Endothelial cell (in vitro differentiated cells): ENCODE data around the gene SRXN1. TPM values are rescaled to one million over a fixed set of nuclear protein-coding genes. Genes with fewer than 3 reads are reported as not detected.
A peak's percentile ranks its signal among the peaks of the same experiment; 100 is the strongest.

Experiments used
- DNase-seq: peaks from one replicate; pipeline ENCODE4 v3.0.0; 2021; ENCODE audit warnings: low spot score
- H3K27ac Mint-ChIP-seq: one replicate; pipeline ENCODE4 v1.8.0; 2021; ENCODE audit warnings: mixed read lengths, inconsistent platforms; ENCODE audit not compliant: unreplicated experiment
- H3K27me3 Mint-ChIP-seq: one replicate; pipeline ENCODE4 v1.8.0; 2021; ENCODE audit warnings: mild to moderate bottlenecking, moderate library complexity, mixed read lengths, inconsistent platforms; ENCODE audit not compliant: unreplicated experiment
- H3K36me3 Mint-ChIP-seq: one replicate; pipeline ENCODE4 v1.8.0; 2021; ENCODE audit warnings: mild to moderate bottlenecking, low read depth, mixed read lengths, inconsistent platforms; ENCODE audit not compliant: unreplicated experiment
- H3K4me1 Mint-ChIP-seq: one replicate; pipeline ENCODE4 v1.8.0; 2021; ENCODE audit warnings: mild to moderate bottlenecking, mixed read lengths, inconsistent platforms; ENCODE audit not compliant: unreplicated experiment
- H3K4me3 Mint-ChIP-seq: one replicate; pipeline ENCODE4 v1.8.0; 2021; ENCODE audit warnings: mild to moderate bottlenecking, mixed read lengths, inconsistent platforms; ENCODE audit not compliant: unreplicated experiment
- H3K9me3 Mint-ChIP-seq: one replicate; pipeline ENCODE4 v1.8.0; 2021; ENCODE audit warnings: mixed read lengths, inconsistent platforms; ENCODE audit not compliant: unreplicated experiment
- CTCF ChIP-seq: fragments of 200-600 bp; sonication (generic); IDR thresholded peaks from one replicate; pipeline ENCODE4 v1.5.0; 2021; ENCODE audit warnings: antibody characterized with exemption; ENCODE audit not compliant: unreplicated experiment
- total RNA-seq: library from RNA; stranded (reverse); fragmentation: NEBNext Ultra II Directional; extraction: Animal tissue kit (Norgen Biotek cat#: 25700); gene quantifications from one replicate; pipeline ENCODE4 v1.2.1, GENCODE V29; 2021; ENCODE audit not compliant: unreplicated experiment

Gene SRXN1
- total RNA-seq, 1 donor from 2014 or later: 4.1 TPM

DNA sequence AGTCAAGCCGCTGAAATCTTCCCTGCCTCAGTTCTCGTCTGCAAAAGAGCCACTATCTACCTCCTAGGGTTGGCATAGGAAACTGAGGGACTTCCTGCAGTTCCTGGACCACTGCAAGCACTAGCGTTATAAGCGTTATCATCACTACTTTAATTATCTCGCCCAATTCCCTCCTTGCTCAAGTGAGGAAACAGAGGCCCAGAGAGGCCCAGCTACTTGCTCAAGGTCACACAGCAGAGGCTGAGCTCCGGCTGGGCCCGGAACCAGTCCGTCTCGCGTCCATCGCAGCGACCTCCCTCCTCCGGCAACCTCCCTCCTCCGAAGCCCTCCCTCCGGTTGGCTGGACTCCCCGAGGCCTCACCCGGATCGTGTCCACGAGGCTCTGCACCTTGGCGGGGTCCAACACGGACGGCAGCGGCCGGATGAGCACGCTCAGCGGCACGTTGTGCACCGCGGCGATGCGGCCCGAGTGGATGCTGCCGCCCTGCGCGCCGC is 338 bp downstream of the SRXN1 start:
- no peak overlapping the region for H3K27ac Mint-ChIP-seq
- H3K27me3 Mint-ChIP-seq: peaks cover 8% of the 10 kb centered on the region
- no peak for TF ChIP-seq CTCF
- H3K4me3 Mint-ChIP-seq: peak overlapping the region; percentile 51
- no peak for DNase-seq
- peaks cover 15% of the 10 kb centered on the region for H3K36me3 Mint-ChIP-seq
- H3K9me3 Mint-ChIP-seq: no peaks in the 10 kb centered on the region
- H3K4me1 Mint-ChIP-seq: peaks cover 22% of the 10 kb centered on the region

DNA sequence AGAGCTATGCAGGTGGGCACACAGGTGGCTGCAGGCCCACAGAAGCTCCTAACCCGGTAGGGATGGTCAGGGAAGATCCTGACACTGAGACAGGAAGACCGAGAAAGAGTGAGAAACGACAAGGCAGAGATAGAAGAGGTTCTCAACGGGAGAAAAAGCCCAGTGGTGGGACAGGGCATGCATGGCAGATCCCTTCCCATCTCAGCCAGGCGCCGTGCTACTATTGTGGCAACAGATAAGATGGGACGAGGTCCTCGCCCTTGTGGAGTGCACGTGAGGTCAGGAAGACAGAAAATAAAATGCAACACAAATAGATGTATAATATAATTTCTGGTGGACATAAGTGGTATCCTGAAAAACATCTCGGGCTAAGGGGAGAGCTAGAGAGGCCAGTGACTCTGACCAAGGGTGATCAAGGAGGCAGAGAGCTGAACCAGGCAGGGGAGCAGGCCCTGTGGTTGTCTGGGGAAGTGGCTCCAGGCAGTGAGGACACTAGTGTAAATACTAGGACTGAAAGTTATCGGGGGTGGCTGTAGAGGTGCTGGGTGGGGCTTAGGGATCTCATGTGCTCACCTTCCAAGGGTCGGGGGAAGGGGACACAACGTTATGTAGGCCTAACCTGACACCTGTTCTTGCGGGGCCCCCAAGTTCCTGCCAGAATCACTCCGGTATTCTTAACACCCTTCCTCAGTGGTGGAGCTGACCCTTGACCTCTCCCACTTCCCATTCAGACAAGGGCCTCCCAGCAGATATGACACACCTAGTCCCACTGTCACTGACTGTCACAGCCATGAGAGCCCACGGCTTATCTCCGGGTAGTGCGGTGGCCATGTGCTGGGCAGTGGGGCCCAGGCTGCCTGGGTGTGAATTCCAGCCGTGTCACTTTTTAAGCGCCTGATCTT is 1.0 kb downstream of the SRXN1 start:
- H3K4me1 Mint-ChIP-seq: peaks cover 22% of the 10 kb centered on the region
- peaks cover 15% of the 10 kb centered on the region for H3K36me3 Mint-ChIP-seq
- H3K9me3 Mint-ChIP-seq: no peaks in the 10 kb centered on the region
- no peak for TF ChIP-seq CTCF
- no peak for DNase-seq
- H3K4me3 Mint-ChIP-seq: peak overlapping the region; percentile 51
- H3K27me3 Mint-ChIP-seq: peaks cover 8% of the 10 kb centered on the region
- no peak overlapping the region for H3K27ac Mint-ChIP-seq

- DNase-seq: no peak
- H3K36me3 Mint-ChIP-seq: peaks cover 15% of the 10 kb centered on the region
- H3K4me3 Mint-ChIP-seq: no peak overlapping the region
- H3K27ac Mint-ChIP-seq: peak overlapping the region; percentile 9
- peaks cover 22% of the 10 kb centered on the region for H3K4me1 Mint-ChIP-seq
- H3K9me3 Mint-ChIP-seq: no peaks in the 10 kb centered on the region
- TF ChIP-seq CTCF: peak; percentile 21
- H3K27me3 Mint-ChIP-seq: peaks cover 5% of the 10 kb centered on the region
Observed at GRCh38 chr20:650954-651353, 2.0 kb downstream of the SRXN1 start.

- H3K4me3 Mint-ChIP-seq: no peak overlapping the region
- no peak overlapping the region for H3K27ac Mint-ChIP-seq
Observed at GRCh38 chr20:650281-650680, 2.7 kb downstream of the SRXN1 start.

More at GRCh38 chr20:650281-650680, 2.7 kb downstream of the SRXN1 start:
- Mint-ChIP-seq H3K36me3 (peaks cover 15% of the 10 kb centered on the region), H3K4me1 (peaks cover 22% of the 10 kb centered on the region), H3K27me3 (peaks cover 5% of the 10 kb centered on the region), H3K9me3 (no peaks in the 10 kb centered on the region)
- TF ChIP-seq CTCF: no peak
- DNase-seq: no peak
